A549 (cell line): Measurements from ENCODE around the gene RPL27. TPM values are rescaled to one million over a fixed set of nuclear protein-coding genes. Genes with fewer than 3 reads are reported as not detected.

ENCODE experiments used
- EHMT2 ChIP-seq: fragments of 200-600 bp; sonication (generic); IDR thresholded peaks from 2 replicates; pipeline ENCODE4 v1.6.1; 2016; ENCODE audit warnings: antibody characterized with exemption, low read depth, mild to moderate bottlenecking, moderate library complexity
- ELK1 ChIP-seq: fragments of 150-350 bp; IDR thresholded peaks from 2 replicates; pipeline ENCODE4 v1.6.1; 2014; ENCODE audit warnings: low read depth, mild to moderate bottlenecking, low read length
- ESRRA ChIP-seq: fragments of 150-350 bp; IDR thresholded peaks from 2 replicates; pipeline ENCODE4 v1.6.1; 2014; ENCODE audit warnings: mild to moderate bottlenecking, low read length, borderline replicate concordance
- FOSB ChIP-seq: fragments of 250-450 bp; sonication (Bioruptor Pico); IDR thresholded peaks from 2 replicates; pipeline ENCODE4 v1.5.0; 2020; ENCODE audit warnings: mild to moderate bottlenecking, moderate library complexity
- FOSL2 ChIP-seq, 2 experiments: fragments of 450-650 bp in 1 of 2; fragments of >200 bp in 1 of 2; sonication (Bioruptor Twin) in 1 of 2; formaldehyde crosslinking; IDR thresholded peaks; 2 replicates each; pipeline versions ENCODE4 v1.5.0 to v1.6.1; 2016 to 2020; ENCODE audit warnings: mild to moderate bottlenecking in 1 of 2, moderate library complexity in 1 of 2
- GATA3 ChIP-seq: IDR thresholded peaks from 2 replicates; pipeline ENCODE4 v1.6.1; 2012; ENCODE audit warnings: borderline replicate concordance
- HDAC2 ChIP-seq: fragments of 200-600 bp; sonication (generic); IDR thresholded peaks from 2 replicates; pipeline ENCODE4 v1.6.1; 2016
- HOXA7 ChIP-seq: fragments of 250-450 bp; sonication (Bioruptor Pico); IDR thresholded peaks from 2 replicates; pipeline ENCODE4 v1.5.0; 2020; ENCODE audit warnings: mild to moderate bottlenecking, moderate library complexity
- HOXB13 ChIP-seq: fragments of 250-450 bp; sonication (Bioruptor Pico); IDR thresholded peaks from 2 replicates; pipeline ENCODE4 v1.5.0; 2020; ENCODE audit warnings: low read depth, mild to moderate bottlenecking, moderate library complexity
- JUN ChIP-seq, 2 experiments: fragments of >200 bp; sonication (Bioruptor Twin); formaldehyde crosslinking; IDR thresholded peaks; 2 replicates in 1 of 2; 3 replicates in 1 of 2; pipeline ENCODE4 v1.6.1; 2016 to 2017
- MAX ChIP-seq: IDR thresholded peaks from 2 replicates; pipeline ENCODE4 v1.6.1; 2012
- MAZ ChIP-seq: fragments of 150-350 bp; IDR thresholded peaks from 2 replicates; pipeline ENCODE4 v1.6.1; 2014; ENCODE audit warnings: antibody characterized with exemption, low read depth, low read length, borderline replicate concordance
- NFE2L2 ChIP-seq: fragments of 150-350 bp; conservative IDR thresholded peaks from 2 replicates; pipeline ENCODE4 v1.6.1; 2014; ENCODE audit warnings: low read length
- NR3C1 ChIP-seq: fragments of >200 bp; sonication (Bioruptor Twin); formaldehyde crosslinking; IDR thresholded peaks from 3 replicates; pipeline ENCODE4 v1.6.1; 2017
- PHF8 ChIP-seq: fragments of 200-600 bp; sonication (generic); IDR thresholded peaks from 2 replicates; pipeline ENCODE4 v1.6.1; 2016; ENCODE audit warnings: low read depth, mild to moderate bottlenecking, antibody characterized with exemption, moderate library complexity, borderline replicate concordance
- POLR2AphosphoS2 ChIP-seq: conservative IDR thresholded peaks from 2 replicates; pipeline ENCODE4 v1.6.1; 2012; ENCODE audit warnings: low read length, improper control_type of control experiment, inconsistent platforms
- RNF2 ChIP-seq: fragments of 200-600 bp; sonication (generic); IDR thresholded peaks from 2 replicates; pipeline ENCODE4 v1.6.1; 2016; ENCODE audit warnings: low read depth, mild to moderate bottlenecking, antibody characterized with exemption, moderate library complexity, borderline replicate concordance
- SMC3 ChIP-seq: fragments of >200 bp; sonication (Bioruptor Twin); formaldehyde crosslinking; IDR thresholded peaks from 3 replicates; pipeline ENCODE4 v1.6.1; 2018; ENCODE audit warnings: inconsistent platforms
- ZNF302 ChIP-seq: fragments of 250-450 bp; sonication (Bioruptor Pico); IDR thresholded peaks from 2 replicates; pipeline ENCODE4 v1.9.0; 2021; ENCODE audit warnings: inconsistent platforms, mild to moderate bottlenecking, moderate library complexity
- polyA plus RNA-seq, 4 experiments: library from polyadenylated mRNA; depleted of rRNA in 3 of 4; stranded (reverse); fragments of >200 nt; fragmentation: RNase III in 1 of 4; extraction: RNeasy Plus Mini Kit Qiagen cat#74134 plus additional on column Dnase treatment in 1 of 4; gene quantifications; 2 replicates in 3 of 4; 3 replicates in 1 of 4; pipeline ENCODE4 v1.2.3, GENCODE V29; 2011 to 2017
- TF ChIP-seq, protein P1 (sequence below): fragments of >200 bp; sonication (Bioruptor Twin); formaldehyde crosslinking; IDR thresholded peaks from 3 replicates; pipeline ENCODE4 v1.6.1; 2016
- TF ChIP-seq, protein P2 (sequence below): fragments of >200 bp; sonication (Bioruptor Twin); formaldehyde crosslinking; IDR thresholded peaks from 3 replicates; pipeline ENCODE4 v1.5.1; 2016
- TF ChIP-seq, protein P3 (sequence below): fragments of 450-650 bp; IDR thresholded peaks from 2 replicates; pipeline ENCODE4 v1.6.1; 2014; ENCODE audit warnings: antibody characterized with exemption
- TF ChIP-seq, protein P4 (sequence below): fragments of 250-450 bp; sonication (Bioruptor Pico); IDR thresholded peaks from 2 replicates; pipeline ENCODE4 v1.5.0; 2021; ENCODE audit warnings: mild to moderate bottlenecking, moderate library complexity, borderline replicate concordance

The RPL27 gene
- polyA plus RNA-seq, 2 of the 4 experiments (the other 2 are of a cell fraction) = 2,894 to 5,746 TPM

DNA sequence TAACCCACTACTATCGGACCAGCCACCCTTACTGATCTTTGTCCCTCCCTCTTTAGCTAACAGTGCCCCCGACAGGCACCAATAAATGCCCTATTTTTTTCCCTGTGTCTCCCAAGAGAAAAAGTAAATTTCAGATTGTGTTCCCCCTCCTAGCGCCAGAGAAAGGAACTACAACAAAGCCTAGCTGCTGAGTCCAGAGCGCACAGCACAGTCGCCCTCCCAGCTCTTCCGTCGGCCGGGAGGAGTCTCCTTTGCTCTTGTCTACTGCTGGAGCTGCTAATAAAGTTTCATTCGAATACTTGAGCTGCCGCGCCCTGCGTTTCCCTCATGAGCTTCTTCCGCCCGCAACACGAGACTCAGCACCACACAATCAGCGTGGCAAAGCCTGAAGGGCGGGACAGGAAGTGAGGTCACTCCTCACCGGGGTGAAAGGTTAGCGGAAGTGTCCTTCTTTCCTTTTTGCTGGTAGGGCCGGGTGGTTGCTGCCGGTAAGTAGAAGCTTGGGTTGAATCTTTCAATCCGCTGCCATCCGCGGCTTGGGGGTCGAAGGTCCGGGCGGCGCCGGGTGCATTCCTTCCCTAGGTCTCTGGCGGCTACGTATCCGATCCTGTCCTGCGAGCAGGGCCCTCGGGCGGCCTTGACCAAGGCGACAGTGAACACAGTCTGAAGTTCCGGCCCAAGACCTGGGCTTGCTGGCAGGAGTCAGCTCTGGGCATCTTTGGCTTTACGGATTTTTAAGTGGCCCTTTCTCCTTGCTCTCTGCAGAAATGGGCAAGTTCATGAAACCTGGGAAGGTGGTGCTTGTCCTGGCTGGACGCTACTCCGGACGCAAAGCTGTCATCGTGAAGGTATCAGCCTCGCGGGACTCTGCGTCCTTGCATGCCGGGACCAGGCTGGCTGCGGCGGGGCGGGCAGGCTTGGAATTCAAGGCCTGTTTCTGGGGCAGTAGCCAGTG is at the start of gene RPL27 (continued):
- 0 out of 2 replicates have a peak, but pooled peaks have one; percentile 15 for TF ChIP-seq HOXA7 (CRISPR knock-in tag)
- no peak for TF ChIP-seq HOXB13
- TF ChIP-seq FOSL2 (IDR thresholded peaks at IDR 0.05) = no peak
- peak; percentile 54; the same call in 1 of the 2 replicates for TF ChIP-seq FOSL2 (CRISPR knock-in tag; IDR thresholded peaks at IDR 0.05)
- TF ChIP-seq ESRRA = peak; percentile 53
- TF ChIP-seq RNF2 = no peak
- TF ChIP-seq GATA3 = peak; percentile 75
- peak; percentile 78 for TF ChIP-seq SMC3
- TF ChIP-seq MAX = peak; percentile 99
- TF ChIP-seq, protein P1, sequence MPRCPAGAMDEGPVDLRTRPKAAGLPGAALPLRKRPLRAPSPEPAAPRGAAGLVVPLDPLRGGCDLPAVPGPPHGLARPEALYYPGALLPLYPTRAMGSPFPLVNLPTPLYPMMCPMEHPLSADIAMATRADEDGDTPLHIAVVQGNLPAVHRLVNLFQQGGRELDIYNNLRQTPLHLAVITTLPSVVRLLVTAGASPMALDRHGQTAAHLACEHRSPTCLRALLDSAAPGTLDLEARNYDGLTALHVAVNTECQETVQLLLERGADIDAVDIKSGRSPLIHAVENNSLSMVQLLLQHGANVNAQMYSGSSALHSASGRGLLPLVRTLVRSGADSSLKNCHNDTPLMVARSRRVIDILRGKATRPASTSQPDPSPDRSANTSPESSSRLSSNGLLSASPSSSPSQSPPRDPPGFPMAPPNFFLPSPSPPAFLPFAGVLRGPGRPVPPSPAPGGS = peak; percentile 96
- peak; percentile 97 for TF ChIP-seq PHF8
- TF ChIP-seq, protein P2, sequence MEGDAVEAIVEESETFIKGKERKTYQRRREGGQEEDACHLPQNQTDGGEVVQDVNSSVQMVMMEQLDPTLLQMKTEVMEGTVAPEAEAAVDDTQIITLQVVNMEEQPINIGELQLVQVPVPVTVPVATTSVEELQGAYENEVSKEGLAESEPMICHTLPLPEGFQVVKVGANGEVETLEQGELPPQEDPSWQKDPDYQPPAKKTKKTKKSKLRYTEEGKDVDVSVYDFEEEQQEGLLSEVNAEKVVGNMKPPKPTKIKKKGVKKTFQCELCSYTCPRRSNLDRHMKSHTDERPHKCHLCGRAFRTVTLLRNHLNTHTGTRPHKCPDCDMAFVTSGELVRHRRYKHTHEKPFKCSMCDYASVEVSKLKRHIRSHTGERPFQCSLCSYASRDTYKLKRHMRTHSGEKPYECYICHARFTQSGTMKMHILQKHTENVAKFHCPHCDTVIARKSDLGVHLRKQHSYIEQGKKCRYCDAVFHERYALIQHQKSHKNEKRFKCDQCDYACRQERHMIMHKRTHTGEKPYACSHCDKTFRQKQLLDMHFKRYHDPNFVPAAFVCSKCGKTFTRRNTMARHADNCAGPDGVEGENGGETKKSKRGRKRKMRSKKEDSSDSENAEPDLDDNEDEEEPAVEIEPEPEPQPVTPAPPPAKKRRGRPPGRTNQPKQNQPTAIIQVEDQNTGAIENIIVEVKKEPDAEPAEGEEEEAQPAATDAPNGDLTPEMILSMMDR = peak; percentile 88
- peak; percentile 96 to 99 for TF ChIP-seq JUN (IDR thresholded peaks at IDR 0.05)
- no peak for TF ChIP-seq POLR2AphosphoS2
- TF ChIP-seq NFE2L2 = no peak; the same call in 1 of the 2 replicates
- no peak for TF ChIP-seq ZNF302 (CRISPR knock-in tag)
- no peak for TF ChIP-seq EHMT2
- TF ChIP-seq ELK1 = no peak
- no peak for TF ChIP-seq HDAC2
- no peak for TF ChIP-seq NR3C1
- TF ChIP-seq, protein P3, sequence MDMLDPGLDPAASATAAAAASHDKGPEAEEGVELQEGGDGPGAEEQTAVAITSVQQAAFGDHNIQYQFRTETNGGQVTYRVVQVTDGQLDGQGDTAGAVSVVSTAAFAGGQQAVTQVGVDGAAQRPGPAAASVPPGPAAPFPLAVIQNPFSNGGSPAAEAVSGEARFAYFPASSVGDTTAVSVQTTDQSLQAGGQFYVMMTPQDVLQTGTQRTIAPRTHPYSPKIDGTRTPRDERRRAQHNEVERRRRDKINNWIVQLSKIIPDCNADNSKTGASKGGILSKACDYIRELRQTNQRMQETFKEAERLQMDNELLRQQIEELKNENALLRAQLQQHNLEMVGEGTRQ = peak; percentile 74
- TF ChIP-seq MAZ = peak; percentile 90; the same call in 1 of the 2 replicates
- TF ChIP-seq FOSB (CRISPR knock-in tag) = no peak
- TF ChIP-seq, protein P4, sequence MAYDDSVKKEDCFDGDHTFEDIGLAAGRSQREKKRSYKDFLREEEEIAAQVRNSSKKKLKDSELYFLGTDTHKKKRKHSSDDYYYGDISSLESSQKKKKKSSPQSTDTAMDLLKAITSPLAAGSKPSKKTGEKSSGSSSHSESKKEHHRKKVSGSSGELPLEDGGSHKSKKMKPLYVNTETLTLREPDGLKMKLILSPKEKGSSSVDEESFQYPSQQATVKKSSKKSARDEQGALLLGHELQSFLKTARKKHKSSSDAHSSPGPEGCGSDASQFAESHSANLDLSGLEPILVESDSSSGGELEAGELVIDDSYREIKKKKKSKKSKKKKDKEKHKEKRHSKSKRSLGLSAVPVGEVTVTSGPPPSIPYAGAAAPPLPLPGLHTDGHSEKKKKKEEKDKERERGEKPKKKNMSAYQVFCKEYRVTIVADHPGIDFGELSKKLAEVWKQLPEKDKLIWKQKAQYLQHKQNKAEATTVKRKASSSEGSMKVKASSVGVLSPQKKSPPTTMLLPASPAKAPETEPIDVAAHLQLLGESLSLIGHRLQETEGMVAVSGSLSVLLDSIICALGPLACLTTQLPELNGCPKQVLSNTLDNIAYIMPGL (CRISPR knock-in tag) = peak; percentile 38; the same call in 1 of the 2 replicates
- TF ChIP-seq, all 56 proteins: peak for 28
